Measurements from ENCODE around the gene GDNF. TPM values are rescaled to one million over a fixed set of nuclear protein-coding genes. Genes with fewer than 3 reads are reported as not detected.

GDNF gene
- total RNA-seq, 1 experiment from 2014 or later = not detected

DNA sequence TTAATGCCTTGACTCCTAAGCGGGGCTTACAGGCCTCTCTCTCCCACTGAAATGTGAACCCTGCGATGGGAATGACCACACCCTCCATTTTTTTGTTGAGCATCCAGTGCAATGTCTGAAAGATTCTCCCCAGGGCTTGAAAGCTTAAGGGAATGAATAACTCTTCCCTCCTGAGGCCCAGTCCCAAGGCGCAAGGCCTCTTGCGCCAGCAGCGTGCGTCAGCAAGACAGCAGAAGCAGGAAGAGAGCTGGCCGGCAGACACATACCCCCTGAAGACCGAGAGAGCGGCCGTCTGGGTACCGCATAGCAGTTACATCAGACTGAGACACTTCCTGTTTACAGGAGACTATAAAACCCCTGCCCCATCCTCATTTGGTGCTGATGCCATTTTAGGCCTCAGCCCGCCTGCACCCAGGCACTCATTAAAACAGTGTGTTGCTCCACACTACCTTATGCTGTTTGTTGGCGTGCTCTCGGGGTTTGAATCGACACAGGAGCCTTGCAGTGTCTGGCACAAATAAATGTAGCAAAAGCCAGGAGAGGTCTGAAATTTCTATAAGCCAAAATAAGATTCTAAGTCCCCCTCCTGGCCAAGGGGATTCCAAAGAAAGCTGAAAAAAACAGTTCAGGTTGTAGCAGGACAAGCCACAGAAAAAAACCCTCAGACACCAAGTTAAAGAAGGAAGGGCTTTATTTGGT, 62.3 kb downstream of the GDNF start:
- ChIA-PET POLR2A (no interaction called here), CTCF (interaction anchor here (0.7 kb wide), 1 partner anchor 364 kb away, joined by 3 read pairs; no protein-coding TSS in a partner anchor)
- H3K36me3 ChIP-seq (ENCODE audit: control insufficient read depth, insufficient read depth, low read length) = no peaks in the 10 kb centered on the region
- ATAC-seq (no peak), DNase-seq (ENCODE audit: low read depth, low spot score) (no peak)
- no peaks in the 10 kb centered on the region for H3K9me3 ChIP-seq (ENCODE audit: control insufficient read depth, insufficient read depth, low read depth, low read length)
- H3K27me3 ChIP-seq (ENCODE audit: control insufficient read depth, insufficient read depth, low read length) = no peaks in the 10 kb centered on the region
- H3K4me1 ChIP-seq (ENCODE audit: control insufficient read depth, insufficient read depth, low read length) = no peaks in the 10 kb centered on the region
- H3K4me3 ChIP-seq (ENCODE audit: low read depth in 2 of 2, low read length in 2 of 2) = no peak overlapping the region
- BruUV-seq (replicated peaks) = no TSS peak
- intact Hi-C loops (cut with micrococcal nuclease; ENCODE audit: unreplicated experiment) = loop anchor here (10.0 kb wide), 1 partner anchor 407 kb away; no protein-coding TSS in a partner anchor
- TF ChIP-seq, protein P1, sequence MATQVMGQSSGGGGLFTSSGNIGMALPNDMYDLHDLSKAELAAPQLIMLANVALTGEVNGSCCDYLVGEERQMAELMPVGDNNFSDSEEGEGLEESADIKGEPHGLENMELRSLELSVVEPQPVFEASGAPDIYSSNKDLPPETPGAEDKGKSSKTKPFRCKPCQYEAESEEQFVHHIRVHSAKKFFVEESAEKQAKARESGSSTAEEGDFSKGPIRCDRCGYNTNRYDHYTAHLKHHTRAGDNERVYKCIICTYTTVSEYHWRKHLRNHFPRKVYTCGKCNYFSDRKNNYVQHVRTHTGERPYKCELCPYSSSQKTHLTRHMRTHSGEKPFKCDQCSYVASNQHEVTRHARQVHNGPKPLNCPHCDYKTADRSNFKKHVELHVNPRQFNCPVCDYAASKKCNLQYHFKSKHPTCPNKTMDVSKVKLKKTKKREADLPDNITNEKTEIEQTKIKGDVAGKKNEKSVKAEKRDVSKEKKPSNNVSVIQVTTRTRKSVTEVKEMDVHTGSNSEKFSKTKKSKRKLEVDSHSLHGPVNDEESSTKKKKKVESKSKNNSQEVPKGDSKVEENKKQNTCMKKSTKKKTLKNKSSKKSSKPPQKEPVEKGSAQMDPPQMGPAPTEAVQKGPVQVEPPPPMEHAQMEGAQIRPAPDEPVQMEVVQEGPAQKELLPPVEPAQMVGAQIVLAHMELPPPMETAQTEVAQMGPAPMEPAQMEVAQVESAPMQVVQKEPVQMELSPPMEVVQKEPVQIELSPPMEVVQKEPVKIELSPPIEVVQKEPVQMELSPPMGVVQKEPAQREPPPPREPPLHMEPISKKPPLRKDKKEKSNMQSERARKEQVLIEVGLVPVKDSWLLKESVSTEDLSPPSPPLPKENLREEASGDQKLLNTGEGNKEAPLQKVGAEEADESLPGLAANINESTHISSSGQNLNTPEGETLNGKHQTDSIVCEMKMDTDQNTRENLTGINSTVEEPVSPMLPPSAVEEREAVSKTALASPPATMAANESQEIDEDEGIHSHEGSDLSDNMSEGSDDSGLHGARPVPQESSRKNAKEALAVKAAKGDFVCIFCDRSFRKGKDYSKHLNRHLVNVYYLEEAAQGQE (IDR thresholded peaks at IDR 0.05; ENCODE audit: insufficient read depth in 1 of 2, low read depth in 2 of 2, low read length in 1 of 2) = no peak
- TF ChIP-seq POLR2AphosphoS5 (IDR thresholded peaks at IDR 0.05; ENCODE audit: low read depth, low read length) = no peak
- TF ChIP-seq, protein P2, sequence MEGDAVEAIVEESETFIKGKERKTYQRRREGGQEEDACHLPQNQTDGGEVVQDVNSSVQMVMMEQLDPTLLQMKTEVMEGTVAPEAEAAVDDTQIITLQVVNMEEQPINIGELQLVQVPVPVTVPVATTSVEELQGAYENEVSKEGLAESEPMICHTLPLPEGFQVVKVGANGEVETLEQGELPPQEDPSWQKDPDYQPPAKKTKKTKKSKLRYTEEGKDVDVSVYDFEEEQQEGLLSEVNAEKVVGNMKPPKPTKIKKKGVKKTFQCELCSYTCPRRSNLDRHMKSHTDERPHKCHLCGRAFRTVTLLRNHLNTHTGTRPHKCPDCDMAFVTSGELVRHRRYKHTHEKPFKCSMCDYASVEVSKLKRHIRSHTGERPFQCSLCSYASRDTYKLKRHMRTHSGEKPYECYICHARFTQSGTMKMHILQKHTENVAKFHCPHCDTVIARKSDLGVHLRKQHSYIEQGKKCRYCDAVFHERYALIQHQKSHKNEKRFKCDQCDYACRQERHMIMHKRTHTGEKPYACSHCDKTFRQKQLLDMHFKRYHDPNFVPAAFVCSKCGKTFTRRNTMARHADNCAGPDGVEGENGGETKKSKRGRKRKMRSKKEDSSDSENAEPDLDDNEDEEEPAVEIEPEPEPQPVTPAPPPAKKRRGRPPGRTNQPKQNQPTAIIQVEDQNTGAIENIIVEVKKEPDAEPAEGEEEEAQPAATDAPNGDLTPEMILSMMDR (IDR thresholded peaks at IDR 0.05) = no peak
- TF ChIP-seq TCF7L2 (IDR thresholded peaks at IDR 0.05; ENCODE audit: low read depth, low read length) = no peak
- TF ChIP-seq SIN3A (IDR thresholded peaks at IDR 0.05; ENCODE audit: borderline replicate concordance, insufficient read depth, low read depth, low read length) = no peak
- no peak overlapping the region for H3K27ac ChIP-seq (ENCODE audit: low read length)
- in situ Hi-C loops (cut with HindIII; ENCODE audit: low pct_unique_long_range_greater_than_20kb, low sequenced_read_pairs) = no loop called here

DNA sequence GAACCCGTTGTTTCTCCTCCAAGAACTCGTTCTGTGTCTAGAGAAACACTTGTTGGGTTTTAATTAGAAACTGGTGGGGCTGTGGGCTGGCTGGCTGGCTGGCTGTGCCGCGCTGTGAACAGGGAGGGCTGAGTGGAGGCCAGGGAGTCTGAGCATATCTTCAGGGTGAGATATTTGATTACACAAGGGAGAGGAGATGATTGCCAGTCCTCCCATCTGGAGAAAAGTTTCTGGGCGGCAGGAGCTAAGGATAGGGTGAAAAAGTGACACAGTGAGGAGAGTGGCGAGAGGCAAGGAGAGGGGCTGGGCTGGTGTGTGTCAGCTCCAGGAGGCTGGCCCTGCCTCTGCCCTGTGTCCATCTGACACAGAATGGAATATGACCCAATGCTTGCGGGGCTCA, 63.0 kb downstream of the GDNF start:
- TF ChIP-seq TCF7L2 (IDR thresholded peaks at IDR 0.05; ENCODE audit: low read depth, low read length) (no peak), POLR2AphosphoS5 (IDR thresholded peaks at IDR 0.05; ENCODE audit: low read depth, low read length) (no peak), SIN3A (IDR thresholded peaks at IDR 0.05; ENCODE audit: borderline replicate concordance, insufficient read depth, low read depth, low read length) (no peak)
- TF ChIP-seq, protein P2 (IDR thresholded peaks at IDR 0.05) = no peak
- TF ChIP-seq, protein P1 (IDR thresholded peaks at IDR 0.05; ENCODE audit: insufficient read depth in 1 of 2, low read depth in 2 of 2, low read length in 1 of 2) = no peak
- Histone ChIP-seq H3K27me3 (ENCODE audit: control insufficient read depth, insufficient read depth, low read length) (no peaks in the 10 kb centered on the region), H3K27ac (ENCODE audit: low read length) (no peak overlapping the region), H3K36me3 (ENCODE audit: control insufficient read depth, insufficient read depth, low read length) (no peaks in the 10 kb centered on the region), H3K4me3 (ENCODE audit: low read depth in 2 of 2, low read length in 2 of 2) (no peak overlapping the region), H3K9me3 (ENCODE audit: control insufficient read depth, insufficient read depth, low read depth, low read length) (no peaks in the 10 kb centered on the region), H3K4me1 (ENCODE audit: control insufficient read depth, insufficient read depth, low read length) (no peaks in the 10 kb centered on the region)
- CTCF ChIA-PET = interaction anchor here (0.7 kb wide), 1 partner anchor 363 kb away, joined by 3 read pairs; no protein-coding TSS in a partner anchor
- in situ Hi-C loops (cut with HindIII; ENCODE audit: low pct_unique_long_range_greater_than_20kb, low sequenced_read_pairs) = no loop called here
- ATAC-seq (0 out of 2 replicates have a peak, but pooled peaks have one; percentile 45), DNase-seq (ENCODE audit: low read depth, low spot score) (no peak)
- intact Hi-C loops (cut with micrococcal nuclease; ENCODE audit: unreplicated experiment) = loop anchor here (10.0 kb wide), 1 partner anchor 408 kb away; no protein-coding TSS in a partner anchor
- no TSS peak for BruUV-seq (replicated peaks)
- POLR2A ChIA-PET = no interaction called here

All from Panc1 (cell line).